H1 (cell line): ENCODE results near the gene JMJD8.

Source experiments
- ASH2L ChIP-seq: fragments of 200-600, 300-600 bp; sonication (generic); IDR thresholded peaks from one replicate; pipeline ENCODE4 v1.7.1; 2017; ENCODE audit warnings: low read length
- BACH1 ChIP-seq: IDR thresholded peaks from 2 replicates; pipeline ENCODE4 v1.6.1; 2012; ENCODE audit warnings: low read length, improper control_type of control experiment
- CTCF ChIP-seq, 3 experiments: IDR thresholded peaks; 1 replicate in 2 of 3; 2 replicates in 1 of 3; pipeline versions ENCODE4 v1.5.1 to v1.6.1; 2011; ENCODE audit warnings: low read length in 3 of 3, mild to moderate bottlenecking in 3 of 3, inconsistent platforms in 2 of 3, low read depth in 1 of 3, moderate library complexity in 1 of 3; ENCODE audit not compliant: insufficient read depth in 1 of 3; ENCODE audit errors: control extremely low read depth in 1 of 3
- E2F6 ChIP-seq: IDR thresholded peaks from 2 replicates; pipeline ENCODE4 v1.6.1; 2012; ENCODE audit warnings: inconsistent platforms
- EZH2 ChIP-seq: fragments of 200-600 bp; sonication (generic); IDR thresholded peaks from 2 replicates; pipeline ENCODE4 v1.7.1; 2012; ENCODE audit warnings: low read depth, mild to moderate bottlenecking, moderate library complexity, low read length, inconsistent platforms; ENCODE audit not compliant: severe bottlenecking
- JUN ChIP-seq: IDR thresholded peaks from 2 replicates; pipeline ENCODE4 v1.6.1; 2011; ENCODE audit warnings: low read depth, mild to moderate bottlenecking, improper control_type of control experiment, low read length
- MAFK ChIP-seq: IDR thresholded peaks from 2 replicates; pipeline ENCODE4 v1.6.1; 2012; ENCODE audit warnings: low read depth, mild to moderate bottlenecking, improper control_type of control experiment, low read length
- POLR2A ChIP-seq, 2 experiments: IDR thresholded peaks; 1 replicate in 1 of 2; 2 replicates in 1 of 2; pipeline ENCODE4 v1.6.1; 2011; ENCODE audit warnings: low read depth in 2 of 2, low read length in 2 of 2, mild to moderate bottlenecking in 2 of 2; ENCODE audit errors: control extremely low read depth in 1 of 2
- SP1 ChIP-seq: IDR thresholded peaks from 2 replicates; pipeline ENCODE4 v1.6.1; 2011; ENCODE audit warnings: low read depth, low read length
- SP4 ChIP-seq: IDR thresholded peaks from 2 replicates; pipeline ENCODE4 v1.6.1; 2012; ENCODE audit warnings: low read length, inconsistent platforms
- SRF ChIP-seq: IDR thresholded peaks from 2 replicates; pipeline ENCODE4 v1.6.1; 2011; ENCODE audit warnings: mild to moderate bottlenecking, low read depth, low read length, moderate library complexity
- ZNF274 ChIP-seq: IDR thresholded peaks from 2 replicates; pipeline ENCODE4 v1.7.0; 2012; ENCODE audit warnings: low read length, borderline replicate concordance; ENCODE audit errors: extremely low read depth

- TF ChIP-seq POLR2A (IDR thresholded peaks at IDR 0.05; ENCODE audit: control extremely low read depth in 1 of 2, low read depth in 2 of 2, low read length in 2 of 2) (no peak), SRF (no peak), MAFK (no peak), E2F6 (no peak), CTCF (IDR thresholded peaks at IDR 0.05; ENCODE audit: control extremely low read depth in 1 of 3, insufficient read depth in 1 of 3, low read depth in 1 of 3, low read length in 3 of 3) (no peak), ASH2L (no peak), EZH2 (no peak), JUN (no peak), SP4 (no peak), ZNF274 (no peak), BACH1 (no peak), SP1 (no peak)
Observed at GRCh38 chr16:724188-725040, 40.3 kb upstream of the JMJD8 start.
